ENCODE results near the gene SLC25A5. TPM values are rescaled to one million over a fixed set of nuclear protein-coding genes. Genes with fewer than 3 reads are reported as not detected.

The SLC25A5 gene
- total RNA-seq, 3 donors from 2014 or later: 619 to 710 (median 671) TPM

DNA sequence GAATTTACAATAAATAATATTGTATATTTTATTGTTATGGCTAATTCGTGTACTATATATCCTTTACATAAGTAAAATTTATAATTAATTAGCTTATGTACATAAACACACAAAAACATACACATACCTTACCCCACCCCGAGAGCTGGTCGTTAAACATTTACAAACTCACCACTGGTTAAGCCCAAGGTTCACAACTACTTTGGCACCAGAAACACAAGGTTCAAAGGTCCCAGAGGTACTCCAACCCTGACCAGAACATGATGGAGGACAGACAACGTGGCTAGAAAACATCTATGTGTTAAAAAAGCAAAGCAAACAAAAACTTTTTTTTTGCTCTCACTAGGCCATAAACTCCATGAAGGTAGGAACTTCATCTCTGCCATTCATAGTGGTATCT, 37.7 kb downstream of the SLC25A5 start:
- H3K4me1 Mint-ChIP-seq (ENCODE audit: low read depth): peaks cover 17% of the 10 kb centered on the region

DNA sequence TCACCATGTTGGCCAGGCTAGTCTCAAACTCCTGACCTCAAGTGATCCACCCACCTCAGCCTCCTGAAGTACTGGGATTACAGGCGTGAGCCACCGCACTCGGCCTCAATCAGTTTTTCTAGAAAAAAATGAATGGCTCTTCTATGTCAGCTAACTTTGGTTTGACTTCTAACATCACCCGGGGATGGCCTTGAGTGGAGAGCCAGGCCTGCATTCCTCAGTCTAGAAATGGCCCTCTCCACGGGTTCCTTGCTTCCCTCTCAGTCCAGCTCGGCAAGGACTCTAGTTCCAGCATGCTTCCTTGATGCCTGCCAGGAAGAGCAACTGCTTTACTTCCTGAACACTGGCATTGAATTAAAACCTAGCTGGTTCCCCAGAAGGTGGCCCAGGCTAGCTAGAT, 39.0 kb downstream of the SLC25A5 start:
- ATAC-seq: no peak
- no peak for DNase-seq
- Mint-ChIP-seq H3K4me3 (no peak overlapping the region), H3K27me3 (ENCODE audit: low read depth) (no peaks in the 10 kb centered on the region), H3K36me3 (ENCODE audit: insufficient read depth) (no peaks in the 10 kb centered on the region), H3K9me3 (no peaks in the 10 kb centered on the region), H3K4me1 (ENCODE audit: low read depth) (peaks cover 9% of the 10 kb centered on the region)

More for the DNA sequence above, 37.7 kb downstream of the SLC25A5 start:
- ATAC-seq (no peak), DNase-seq (no peak)
- Mint-ChIP-seq H3K9me3 (no peaks in the 10 kb centered on the region), H3K27me3 (ENCODE audit: low read depth) (no peaks in the 10 kb centered on the region), H3K4me3 (no peak overlapping the region), H3K36me3 (ENCODE audit: insufficient read depth) (no peaks in the 10 kb centered on the region)

DNA sequence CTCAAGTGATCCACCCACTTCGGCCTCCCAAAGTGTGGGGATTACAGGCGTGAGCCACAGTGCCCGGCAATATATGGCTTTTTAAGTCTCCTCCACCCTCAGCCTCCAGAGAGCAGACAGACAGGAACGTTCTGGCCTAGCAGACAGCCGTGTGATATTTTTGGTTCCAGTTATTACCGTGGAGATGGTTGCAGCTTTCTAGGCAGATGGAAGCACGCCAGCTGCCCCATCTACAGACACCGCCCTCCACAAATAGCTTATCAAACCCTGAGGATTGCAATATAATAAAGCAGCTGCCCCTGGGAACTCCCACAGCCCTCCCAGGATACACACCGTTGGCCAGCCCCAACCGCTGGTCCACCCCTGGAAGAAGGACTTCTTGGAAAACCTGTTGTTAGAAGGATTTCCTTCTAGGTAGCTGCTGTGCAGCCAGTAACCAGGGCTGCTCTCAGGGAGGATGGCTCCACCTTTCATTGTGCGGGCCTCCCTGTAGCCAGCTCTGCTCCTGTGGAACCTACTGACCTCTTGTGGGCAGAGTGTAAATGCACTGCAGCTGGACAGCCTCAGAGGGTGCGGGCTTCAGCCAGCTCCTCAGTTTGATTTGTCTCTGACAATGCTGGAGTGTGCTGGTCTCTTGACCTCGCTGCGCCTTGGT, 44.0 kb downstream of the SLC25A5 start:
- H3K9me3 Mint-ChIP-seq: no peaks in the 10 kb centered on the region
- peaks cover 2% of the 10 kb centered on the region for H3K4me1 Mint-ChIP-seq (ENCODE audit: low read depth)
- no peaks in the 10 kb centered on the region for H3K27me3 Mint-ChIP-seq (ENCODE audit: low read depth)
- ATAC-seq (no peak), DNase-seq (no peak)
- H3K36me3 Mint-ChIP-seq (ENCODE audit: insufficient read depth): no peaks in the 10 kb centered on the region
- no peak overlapping the region for H3K4me3 Mint-ChIP-seq

DNA sequence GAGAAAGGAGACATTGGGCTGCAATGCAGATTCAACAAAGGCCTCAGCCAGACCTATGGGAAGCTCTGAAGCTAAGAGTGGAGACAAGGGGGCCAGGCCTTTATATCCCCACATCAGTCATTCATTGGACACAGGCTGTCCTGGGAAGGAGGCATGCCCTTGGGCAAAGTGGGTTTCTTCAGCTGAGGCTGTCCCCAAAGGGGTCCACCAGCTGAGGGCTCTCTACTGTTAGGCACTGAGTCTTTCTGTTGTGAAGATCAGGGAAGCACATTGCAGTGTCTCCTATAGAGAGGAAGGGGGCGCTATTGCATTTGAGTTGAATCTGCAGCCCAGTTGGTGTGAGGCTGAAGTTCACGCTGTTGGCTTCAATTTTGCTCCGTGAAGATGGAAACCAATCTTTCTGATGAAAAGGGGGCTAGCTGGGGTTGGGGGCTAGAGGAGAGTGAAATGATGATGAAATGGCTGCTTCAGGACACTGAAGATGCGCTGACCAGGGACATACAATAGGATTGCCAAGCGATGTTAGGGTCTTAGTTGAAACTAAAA, 48.0 kb downstream of the SLC25A5 start:
- H3K4me3 Mint-ChIP-seq: no peak overlapping the region
- no peaks in the 10 kb centered on the region for H3K9me3 Mint-ChIP-seq
- peaks cover 2% of the 10 kb centered on the region for H3K4me1 Mint-ChIP-seq (ENCODE audit: low read depth)
- peak; percentile 19 for DNase-seq
- ATAC-seq: peak; percentile 89 to 90
- no peaks in the 10 kb centered on the region for H3K36me3 Mint-ChIP-seq (ENCODE audit: insufficient read depth)
- no peaks in the 10 kb centered on the region for H3K27me3 Mint-ChIP-seq (ENCODE audit: low read depth)

DNA sequence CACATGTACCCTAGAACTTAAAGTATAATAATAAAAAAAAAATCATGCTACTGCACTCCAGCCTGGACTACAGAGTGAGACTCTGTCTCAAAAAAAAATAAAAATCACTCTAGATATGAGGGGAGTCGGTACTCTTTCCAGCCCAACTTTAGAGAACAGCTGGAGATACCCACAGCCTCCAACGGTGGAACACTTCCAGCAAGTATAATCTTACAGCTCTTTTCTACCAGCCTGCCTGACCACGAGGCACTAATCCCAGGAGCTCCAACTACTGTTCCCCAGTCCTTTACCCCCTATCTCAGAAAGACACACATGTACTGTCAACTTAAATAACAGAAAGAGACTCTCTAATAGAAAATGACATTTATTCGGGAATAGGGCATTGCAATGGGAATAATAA, 50.1 kb downstream of the SLC25A5 start:
- no peaks in the 10 kb centered on the region for H3K9me3 Mint-ChIP-seq
- no peaks in the 10 kb centered on the region for H3K36me3 Mint-ChIP-seq (ENCODE audit: insufficient read depth)
- no peak for ATAC-seq
- H3K27me3 Mint-ChIP-seq (ENCODE audit: low read depth): no peaks in the 10 kb centered on the region
- DNase-seq: no peak
- H3K4me1 Mint-ChIP-seq (ENCODE audit: low read depth): peaks cover 2% of the 10 kb centered on the region
- no peak overlapping the region for H3K4me3 Mint-ChIP-seq

Other genes starting within 250 kb of the SLC25A5 start
- gene PGRMC1, start 232.2 kb upstream of the SLC25A5 start, total RNA-seq: 10 to 100 TPM; 34.6 to 42.7 (median 36.7) TPM
- 1 to 10 TPM; 3.9 to 6.3 (median 4.7) TPM for gene SLC25A43, start 69.1 kb upstream of the SLC25A5 start, total RNA-seq
- 10 to 100 TPM; 37.4 to 43.5 (median 38.8) TPM for gene STEEP1, start 97.0 kb downstream of the SLC25A5 start, total RNA-seq
- 10 to 100 TPM; 61.4 to 65.3 (median 64.3) TPM for gene UBE2A, start 106.1 kb downstream of the SLC25A5 start, total RNA-seq
- gene NKRF, start 138.0 kb downstream of the SLC25A5 start, total RNA-seq: 10 to 100 TPM; 27.4 to 30.0 (median 28.9) TPM
- 100 to 1,000 TPM; 100 to 131 (median 104) TPM for gene SEPTIN6, start 224.7 kb downstream of the SLC25A5 start, total RNA-seq

Measured in activated T-cell treated with anti-CD3 and anti-CD28 coated beads, Interleukin-2, amount 50 U/mL, for 4 hours (primary cell).